Measurements from ENCODE around the gene PRRC2B. TPM values are rescaled to one million over a fixed set of nuclear protein-coding genes. Genes with fewer than 3 reads are reported as not detected.

The PRRC2B gene
- total RNA-seq, 8 experiments from 2014 or later, result 40.6 to 206 (median 126) TPM

- Histone ChIP-seq H3K4me1 (replicated peaks in 1 of 2) (no peaks in the 10 kb centered on the region), H3K27ac (no peak overlapping the region), H3K4me3 (no peak overlapping the region)
- no peak for ATAC-seq (replicated peaks in 6 of 8)
- in situ Hi-C loops (cut with MboI; ENCODE audit: low pct_unique_long_range_greater_than_20kb in 2 of 9, low sequenced_read_pairs in 9 of 9, unreplicated experiment in 9 of 9), result loop anchor here in 1 of 9 experiments (25.0 kb wide), 1 partner anchor 129 kb away; no protein-coding TSS in a partner anchor
- 82 to 100% (median 95%) methylated on average over 1 to 8 of the region's 20 CpGs; no CpG with 5 or more reads in 4 of the 10 experiments for WGBS, 10 experiments
Observed at GRCh38 chr9:131491001-131491710, 97.3 kb downstream of the PRRC2B start.

GRCh38 chr9:131492070-131492469, 98.2 kb downstream of the PRRC2B start:
- WGBS, 10 experiments, result 50 to 100% (median 96%) methylated on average over 1 to 4 of the region's 6 CpGs; no CpG with 5 or more reads in 5 of the 10 experiments
- Histone ChIP-seq H3K4me3 (no peak overlapping the region), H3K27ac (no peak overlapping the region), H3K4me1 (replicated peaks in 1 of 2) (no peaks in the 10 kb centered on the region)
- no peak for ATAC-seq (replicated peaks in 6 of 8)
- in situ Hi-C loops (cut with MboI; ENCODE audit: low pct_unique_long_range_greater_than_20kb in 2 of 9, low sequenced_read_pairs in 9 of 9, unreplicated experiment in 9 of 9), result loop anchor here in 1 of 9 experiments (25.0 kb wide), 1 partner anchor 130 kb away; no protein-coding TSS in a partner anchor

DNA sequence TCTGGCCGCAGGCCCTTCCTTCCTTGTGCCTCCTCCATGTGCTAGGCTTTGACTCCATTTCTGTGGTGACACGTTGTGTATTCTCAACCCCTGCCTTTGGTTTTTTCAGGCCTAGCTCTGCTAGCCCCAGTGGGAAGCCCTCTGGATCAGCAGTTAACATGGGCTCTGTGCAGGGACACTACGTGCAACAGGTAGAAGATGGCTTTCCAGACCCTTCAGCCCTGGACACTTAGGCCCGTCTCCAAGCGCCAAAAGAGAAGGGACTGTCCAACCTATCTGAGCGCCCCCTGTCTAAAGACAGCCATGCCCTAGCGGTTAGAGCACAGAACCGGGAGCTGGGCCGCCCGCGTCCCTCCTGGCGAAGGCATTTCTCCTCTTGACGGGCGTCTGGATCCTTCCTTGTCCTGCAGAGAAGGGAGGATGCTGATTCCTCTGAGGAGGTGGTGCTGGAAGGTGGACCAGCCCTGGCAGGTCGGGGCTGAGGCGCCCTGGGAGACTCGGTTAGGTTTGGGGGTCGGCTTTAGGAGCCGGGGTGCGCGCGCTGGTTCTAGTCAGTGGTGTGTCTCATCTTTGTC, 100.5 kb downstream of the PRRC2B start:
- 88 to 100% (median 92%) methylated on average over 1 to 15 of the region's 22 CpGs; no CpG with 5 or more reads in 5 of the 10 experiments for WGBS, 10 experiments
- in situ Hi-C loops (cut with MboI; ENCODE audit: low pct_unique_long_range_greater_than_20kb in 2 of 9, low sequenced_read_pairs in 9 of 9, unreplicated experiment in 9 of 9), result loop anchor here in 1 of 9 experiments (25.0 kb wide), 1 partner anchor 132 kb away; no protein-coding TSS in a partner anchor
- ATAC-seq (replicated peaks in 6 of 8), result no peak
- no peaks in the 10 kb centered on the region for H3K4me1 ChIP-seq (replicated peaks in 1 of 2)
- H3K27ac ChIP-seq, result no peak overlapping the region
- H3K4me3 ChIP-seq, result no peak overlapping the region

- 87 to 100% (median 88%) methylated on average over 1 to 7 of the region's 22 CpGs; no CpG with 5 or more reads in 6 of the 10 experiments for WGBS, 10 experiments
- ATAC-seq (replicated peaks in 6 of 8), result peak in 5 of 8 experiments; percentile 9 to 31 (median 24)
- in situ Hi-C loops (cut with MboI; ENCODE audit: low pct_unique_long_range_greater_than_20kb in 2 of 9, low sequenced_read_pairs in 9 of 9, unreplicated experiment in 9 of 9), result loop anchor here in 1 of 9 experiments (25.0 kb wide), 1 partner anchor 133 kb away; no protein-coding TSS in a partner anchor
- Histone ChIP-seq H3K4me3 (no peak overlapping the region), H3K4me1 (replicated peaks in 1 of 2) (peaks cover 0 to 2% of the 10 kb centered on the region in 2 donors), H3K27ac (no peak overlapping the region)
Observed at GRCh38 chr9:131495785-131496184, 101.9 kb downstream of the PRRC2B start.

GRCh38 chr9:131496844-131497405, 103.0 kb downstream of the PRRC2B start:
- ATAC-seq (replicated peaks in 6 of 8), result peak in 2 of 8 experiments; percentile 10 to 11
- in situ Hi-C loops (cut with MboI; ENCODE audit: low pct_unique_long_range_greater_than_20kb in 2 of 9, low sequenced_read_pairs in 9 of 9, unreplicated experiment in 9 of 9), result loop anchor here in 1 of 9 experiments (25.0 kb wide), 1 partner anchor 135 kb away; no protein-coding TSS in a partner anchor
- 93 to 100% (median 100%) methylated on average over 1 to 2 of the region's 10 CpGs; no CpG with 5 or more reads in 6 of the 10 experiments for WGBS, 10 experiments
- Histone ChIP-seq H3K4me1 (replicated peaks in 1 of 2) (peaks cover 5 to 11% of the 10 kb centered on the region in 2 donors), H3K4me3 (no peak overlapping the region), H3K27ac (no peak overlapping the region)

DNA sequence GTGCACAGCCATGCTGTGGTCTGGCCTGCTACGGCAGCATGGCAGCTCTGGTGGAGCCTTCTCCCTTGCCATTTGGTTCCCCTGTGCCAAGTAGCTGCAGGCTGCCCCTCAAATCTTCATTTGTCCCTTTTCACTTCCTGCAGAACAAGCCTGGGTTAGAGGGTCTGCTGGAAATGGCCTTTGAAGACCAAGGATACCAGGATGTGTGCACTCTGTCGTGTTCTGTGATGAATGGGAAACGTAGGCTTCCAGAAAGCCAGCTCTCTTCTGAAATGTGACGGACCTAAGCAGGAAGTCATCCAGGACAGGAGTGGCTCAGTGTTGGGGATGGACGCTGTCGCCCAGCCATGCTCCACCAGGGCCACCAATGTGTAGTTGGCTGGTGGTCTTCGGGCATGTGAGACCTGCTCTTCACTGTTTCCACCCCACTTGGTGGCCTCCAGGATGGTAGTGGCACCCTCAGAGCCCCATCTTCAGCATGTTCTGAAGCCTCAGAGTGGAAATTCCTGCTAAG, 105.4 kb downstream of the PRRC2B start:
- Histone ChIP-seq H3K27ac (no peak overlapping the region), H3K4me1 (replicated peaks in 1 of 2) (peaks cover 9 to 21% of the 10 kb centered on the region in 2 donors), H3K4me3 (no peak overlapping the region)
- WGBS, 10 experiments, result 73 to 100% (median 80%) methylated on average over 1 to 3 of the region's 7 CpGs; no CpG with 5 or more reads in 5 of the 10 experiments
- no peak for ATAC-seq (replicated peaks in 6 of 8)
- in situ Hi-C loops (cut with MboI; ENCODE audit: low pct_unique_long_range_greater_than_20kb in 2 of 9, low sequenced_read_pairs in 9 of 9, unreplicated experiment in 9 of 9), result loop anchor here in 1 of 9 experiments (25.0 kb wide), 1 partner anchor 137 kb away; no protein-coding TSS in a partner anchor

DNA sequence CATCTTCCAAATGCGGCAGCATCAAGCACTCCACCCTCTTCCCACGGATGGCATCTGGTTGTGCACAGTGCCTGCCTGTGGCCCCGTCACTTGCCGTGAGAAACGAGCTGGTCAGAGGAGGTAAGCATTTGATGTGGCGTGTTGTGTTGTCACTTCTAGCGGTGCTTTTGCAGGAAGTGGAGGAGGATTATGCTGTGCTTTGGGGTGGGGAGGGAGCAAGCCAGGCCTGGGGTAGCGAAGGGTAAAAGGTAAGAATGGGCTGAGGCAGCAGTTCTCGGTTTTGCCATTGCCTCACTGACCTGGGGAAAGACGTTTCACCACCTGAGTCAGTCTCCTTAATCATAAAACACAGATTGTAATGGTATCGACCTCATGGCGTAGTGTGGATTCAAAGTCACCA, 106.5 kb downstream of the PRRC2B start:
- H3K4me3 ChIP-seq, result no peak overlapping the region
- 80 to 94% (median 90%) methylated on average over 2 to 12 of the region's 12 CpGs; no CpG with 5 or more reads in 1 of the 10 experiments for WGBS, 10 experiments
- peaks cover 11 to 22% of the 10 kb centered on the region in 2 donors for H3K4me1 ChIP-seq (replicated peaks in 1 of 2)
- ATAC-seq (replicated peaks in 6 of 8), result no peak
- H3K27ac ChIP-seq, result no peak overlapping the region
- in situ Hi-C loops (cut with MboI; ENCODE audit: low pct_unique_long_range_greater_than_20kb in 2 of 9, low sequenced_read_pairs in 9 of 9, unreplicated experiment in 9 of 9), result no loop called here

GRCh38 chr9:131500939-131501541, 107.2 kb downstream of the PRRC2B start:
- no peak for ATAC-seq (replicated peaks in 6 of 8)
- Histone ChIP-seq H3K4me3 (no peak overlapping the region), H3K27ac (no peak overlapping the region), H3K4me1 (replicated peaks in 1 of 2) (peaks cover 11 to 22% of the 10 kb centered on the region in 2 donors)
- 0 to 93% (median 59%) methylated on average over 1 to 4 of the region's 5 CpGs; no CpG with 5 or more reads in 2 of the 10 experiments for WGBS, 10 experiments
- in situ Hi-C loops (cut with MboI; ENCODE audit: low pct_unique_long_range_greater_than_20kb in 2 of 9, low sequenced_read_pairs in 9 of 9, unreplicated experiment in 9 of 9), result no loop called here

DNA sequence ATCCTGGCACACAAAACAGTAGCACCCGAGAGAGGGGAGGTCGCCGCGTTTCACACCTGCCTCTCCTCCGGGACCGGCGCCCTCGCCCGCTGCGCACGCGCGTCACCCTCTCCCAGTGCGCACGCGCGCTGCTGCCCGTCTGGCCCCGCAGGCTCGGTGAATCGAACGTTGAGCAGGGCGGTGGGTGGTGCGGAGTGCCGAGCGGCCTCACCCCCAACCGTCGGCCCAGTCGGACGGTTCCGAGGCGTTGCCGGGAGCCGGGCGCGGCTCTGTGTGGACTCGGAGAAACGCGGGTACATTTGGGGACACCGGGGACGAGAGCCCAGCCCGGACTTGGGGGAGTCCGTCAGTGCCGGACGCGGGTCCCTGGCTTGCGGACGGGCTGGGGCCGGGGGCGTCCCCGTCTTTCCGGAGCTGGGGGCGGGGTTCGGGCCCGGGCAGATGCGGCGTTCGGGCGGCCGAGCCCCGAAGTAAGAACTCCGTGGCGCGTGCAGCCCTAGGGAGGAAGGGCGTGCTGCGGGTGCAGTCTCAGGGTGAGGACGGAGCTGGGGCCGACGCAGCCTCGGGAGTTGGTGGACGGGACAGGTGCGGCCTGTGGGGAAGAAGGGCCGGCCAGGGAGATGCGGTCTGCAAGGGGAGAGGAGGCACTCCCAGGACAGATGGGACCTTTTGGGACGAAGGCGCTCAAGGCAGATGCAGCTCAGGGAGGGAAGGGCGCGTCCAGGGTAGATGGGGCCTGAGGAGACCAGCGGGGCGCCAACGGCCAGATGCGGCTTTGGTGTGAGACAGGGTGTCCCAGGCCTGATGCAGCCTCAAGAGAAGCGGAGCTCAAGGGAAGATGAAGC, 109.1 kb downstream of the PRRC2B start, which contains the start of gene POMT1:
Gene POMT1, plus strand, starts transcription at position 138 of the 845 bp plus-strand sequence. CDS start 1,301 bp downstream, outside the sequence.
- H3K4me3 ChIP-seq, result peak within 1 kb of the TSS; percentile 68 to 94 (median 83)
- peaks cover 11 to 22% of the 10 kb centered on the region in 2 donors for H3K4me1 ChIP-seq (replicated peaks in 1 of 2)
- in situ Hi-C loops (cut with MboI; ENCODE audit: low pct_unique_long_range_greater_than_20kb in 2 of 9, low sequenced_read_pairs in 9 of 9, unreplicated experiment in 9 of 9), result no loop called here
- H3K27ac ChIP-seq, result peak within 1 kb of the TSS; percentile 9 to 63
- ATAC-seq (replicated peaks in 6 of 8), result peak; percentile 75 to 92 (median 88)
- 0 to 20% (median 3%) methylated on average over 1 to 21 of the region's 83 CpGs; no CpG with 5 or more reads in 4 of the 10 experiments for WGBS, 10 experiments

DNA sequence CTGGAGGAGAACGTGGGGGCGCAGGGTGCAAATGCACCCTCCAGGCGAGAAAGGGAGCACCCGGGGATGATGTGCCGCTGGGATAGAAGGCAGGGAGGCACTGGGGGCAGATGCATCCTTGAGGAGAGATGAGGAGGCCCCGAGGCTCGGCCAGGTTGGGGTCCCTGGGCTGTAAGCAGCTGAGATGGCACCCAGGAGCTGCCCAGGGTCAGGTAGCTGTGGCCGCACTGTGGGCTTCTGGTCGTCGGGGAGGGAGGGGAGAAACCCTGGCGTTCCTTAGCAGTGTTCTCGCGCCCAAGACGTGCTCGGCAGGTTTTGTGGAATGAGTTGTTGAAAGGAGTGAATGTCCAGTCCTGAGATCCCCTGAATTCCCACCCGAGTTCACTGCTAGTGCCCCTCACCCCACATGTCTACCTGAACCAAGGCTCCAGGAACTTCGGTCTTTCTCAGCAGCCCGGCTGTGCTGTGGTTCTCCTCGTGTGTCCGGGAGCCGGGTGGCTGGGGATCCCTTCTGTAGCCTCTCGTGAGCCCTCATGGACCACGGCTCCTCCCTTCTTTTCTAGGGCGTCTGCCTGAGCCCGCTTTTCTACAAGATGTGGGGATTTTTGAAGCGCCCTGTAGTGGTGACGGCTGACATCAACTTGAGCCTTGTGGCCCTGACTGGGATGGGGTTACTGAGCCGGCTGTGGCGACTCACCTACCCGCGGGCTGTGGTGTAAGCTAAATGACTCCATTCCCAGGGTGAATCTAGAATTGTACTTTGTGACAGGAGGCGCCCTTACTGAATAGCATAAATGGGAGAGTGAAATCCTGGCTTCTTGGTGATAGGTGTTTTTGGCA, 110.0 kb downstream of the PRRC2B start:
- Histone ChIP-seq H3K4me1 (replicated peaks in 1 of 2) (peaks cover 11 to 22% of the 10 kb centered on the region in 2 donors), H3K27ac (no peak overlapping the region), H3K4me3 (peak overlapping the region; percentile 68 to 94 (median 83))
- in situ Hi-C loops (cut with MboI; ENCODE audit: low pct_unique_long_range_greater_than_20kb in 2 of 9, low sequenced_read_pairs in 9 of 9, unreplicated experiment in 9 of 9), result no loop called here
- ATAC-seq (replicated peaks in 6 of 8), result peak in 7 of 8 experiments; percentile 3 to 13 (median 5)
- WGBS, 10 experiments, result 0 to 63% (median 17%) methylated on average over 2 to 9 of the region's 32 CpGs; no CpG with 5 or more reads in 4 of the 10 experiments

GRCh38 chr9:131505012-131505411, 111.1 kb downstream of the PRRC2B start:
- no peak overlapping the region for H3K27ac ChIP-seq
- H3K4me1 ChIP-seq (replicated peaks in 1 of 2), result peaks cover 11 to 22% of the 10 kb centered on the region in 2 donors
- no peak overlapping the region for H3K4me3 ChIP-seq
- ATAC-seq (replicated peaks in 6 of 8), result no peak
- 50 to 100% (median 90%) methylated on average over 1 to 8 of the region's 8 CpGs; no CpG with 5 or more reads in 2 of the 10 experiments for WGBS, 10 experiments
- in situ Hi-C loops (cut with MboI; ENCODE audit: low pct_unique_long_range_greater_than_20kb in 2 of 9, low sequenced_read_pairs in 9 of 9, unreplicated experiment in 9 of 9), result no loop called here
